H7 (cell line): ENCODE measurements around the gene NSD2. TPM values are rescaled to one million over a fixed set of nuclear protein-coding genes. Genes with fewer than 3 reads are reported as not detected.
"Not testable (repeated sequence)": the region's sequence is repeated elsewhere in the genome, so short reads cannot be mapped to it uniquely, and the experiment has no call there.

Experiments
- DNase-seq: peaks from one replicate; pipeline ENCODE4 v3.0.0; 2012
- H3K27me3 ChIP-seq: 2 replicates; pipeline ENCODE4 v1.6.0; 2011; ENCODE audit warnings: mild to moderate bottlenecking, low read length; ENCODE audit not compliant: control insufficient read depth, insufficient read depth
- H3K36me3 ChIP-seq: replicated peaks from 2 replicates; pipeline ENCODE4 v1.5.1; 2011; ENCODE audit warnings: low read length; ENCODE audit not compliant: control insufficient read depth, insufficient read depth
- H3K4me3 ChIP-seq: 2 replicates; pipeline ENCODE4 v1.5.1; 2011; ENCODE audit warnings: low read depth, mild to moderate bottlenecking, control low read depth, low read length, moderate library complexity; ENCODE audit not compliant: insufficient read depth
- total RNA-seq: library from RNA; depleted of rRNA; stranded (reverse); fragments of >200 nt; shearing (Covaris generic); gene quantifications from 2 replicates; pipeline ENCODE4 v1.2.3, GENCODE V29; 2014

The NSD2 gene
- total RNA-seq, 1 experiment from 2014 or later, result 89.5 TPM

DNA sequence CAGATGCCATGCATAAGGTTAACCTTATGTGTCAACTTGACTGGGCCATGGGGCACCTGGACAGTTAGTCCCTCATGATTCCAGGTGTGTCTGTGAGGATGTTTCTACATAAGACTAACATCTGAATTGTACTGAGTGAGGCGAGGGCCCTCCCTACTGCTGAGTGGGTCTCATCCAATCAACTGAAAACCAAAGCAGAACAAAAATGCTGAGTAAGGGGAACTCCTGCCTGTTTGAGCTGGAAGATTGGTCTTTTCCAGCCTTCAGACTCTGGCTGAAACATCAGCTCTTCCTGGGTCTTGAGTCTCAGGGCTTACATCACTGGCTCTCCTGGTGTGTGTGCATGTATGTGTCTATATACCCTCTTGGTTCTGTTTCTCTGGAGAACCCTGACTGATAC lies 123.7 kb downstream of the NSD2 start:
- Histone ChIP-seq H3K36me3 (no peaks in the 10 kb centered on the region; the same call in none of the 2 replicates), H3K4me3 (no peak overlapping the region), H3K27me3 (no peaks in the 10 kb centered on the region)
- no peak for DNase-seq

DNA sequence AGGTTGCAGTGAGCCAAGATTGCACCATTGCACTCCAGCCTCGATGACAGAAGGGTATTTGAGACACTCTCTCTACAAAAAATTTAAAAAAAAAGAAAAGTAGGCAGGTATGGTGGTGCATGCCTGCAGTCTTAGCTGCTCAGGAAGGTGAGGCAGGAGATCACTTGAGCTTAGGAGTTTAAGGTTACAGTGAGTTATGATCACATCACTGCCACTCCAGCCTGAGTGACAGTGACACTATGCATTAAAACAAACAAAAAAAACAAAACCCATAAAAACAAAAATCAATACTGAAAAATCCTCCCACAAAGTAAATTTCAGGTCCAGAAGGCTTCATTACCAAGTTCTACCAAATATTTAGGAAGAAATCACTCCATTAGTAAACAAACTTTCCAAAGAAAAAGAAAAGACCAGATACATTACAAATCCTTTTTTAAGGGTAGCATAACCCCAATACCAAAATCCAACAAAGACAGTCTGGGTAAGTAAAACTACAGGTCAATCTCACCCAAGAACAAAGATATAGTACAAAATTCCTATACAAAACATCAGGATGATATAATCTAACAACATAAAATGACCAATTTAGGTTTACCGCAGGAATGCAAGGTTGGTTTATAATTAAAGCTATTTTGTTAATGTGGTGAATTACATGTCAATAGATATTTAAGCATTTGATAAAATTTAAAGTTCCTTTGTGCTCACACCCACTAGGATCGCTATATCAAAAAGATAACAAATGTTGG lies 125.8 kb downstream of the NSD2 start:
- DNase-seq, result no peak
- Histone ChIP-seq H3K27me3 (no peaks in the 10 kb centered on the region), H3K36me3 (no peaks in the 10 kb centered on the region; the same call in 1 of the 2 replicates), H3K4me3 (no peak overlapping the region)

DNA sequence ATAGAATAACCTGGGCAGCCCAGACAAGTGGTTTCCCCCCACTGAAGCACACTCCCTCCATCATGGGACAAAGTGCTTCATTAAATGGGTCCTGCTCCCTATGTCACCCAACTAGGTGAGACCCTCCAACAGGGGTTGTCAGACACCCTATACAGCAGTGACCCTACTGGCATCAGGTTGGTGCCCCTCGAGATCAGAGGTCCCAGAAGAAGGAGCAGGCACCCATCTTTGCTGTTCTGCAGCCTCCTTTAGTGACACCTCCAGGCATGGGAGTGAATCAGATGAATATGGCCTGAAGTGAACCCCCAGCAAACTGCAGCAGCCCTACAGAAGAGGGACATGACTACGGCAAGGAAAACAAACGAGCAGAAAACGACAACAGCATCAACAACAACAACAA lies 126.5 kb downstream of the NSD2 start:
- Histone ChIP-seq H3K4me3 (no peak overlapping the region), H3K36me3 (no peaks in the 10 kb centered on the region; the same call in 1 of the 2 replicates), H3K27me3 (no peaks in the 10 kb centered on the region)
- DNase-seq, result no peak

DNA sequence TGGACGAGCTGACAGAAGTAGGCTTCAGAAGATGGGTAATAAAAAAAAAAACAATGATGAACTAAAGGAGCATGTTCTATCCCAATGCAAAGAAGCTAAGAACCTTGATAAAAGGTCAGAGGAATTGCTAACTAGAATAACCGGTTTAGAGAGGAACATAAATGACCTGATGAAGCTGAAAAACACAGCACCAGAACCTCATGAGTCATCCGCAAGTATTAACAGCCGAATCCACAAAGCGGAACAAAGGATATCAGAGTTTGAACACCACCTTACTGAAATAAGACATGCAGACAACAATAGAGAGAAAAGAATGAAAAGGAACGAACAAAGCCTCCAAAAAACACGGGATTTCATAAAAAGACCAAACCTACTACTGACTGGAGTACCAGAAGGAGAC lies 127.1 kb downstream of the NSD2 start:
- Histone ChIP-seq H3K36me3 (no peaks in the 10 kb centered on the region; the same call in 1 of the 2 replicates), H3K27me3 (no peaks in the 10 kb centered on the region), H3K4me3 (no peak overlapping the region)
- no peak for DNase-seq

DNA sequence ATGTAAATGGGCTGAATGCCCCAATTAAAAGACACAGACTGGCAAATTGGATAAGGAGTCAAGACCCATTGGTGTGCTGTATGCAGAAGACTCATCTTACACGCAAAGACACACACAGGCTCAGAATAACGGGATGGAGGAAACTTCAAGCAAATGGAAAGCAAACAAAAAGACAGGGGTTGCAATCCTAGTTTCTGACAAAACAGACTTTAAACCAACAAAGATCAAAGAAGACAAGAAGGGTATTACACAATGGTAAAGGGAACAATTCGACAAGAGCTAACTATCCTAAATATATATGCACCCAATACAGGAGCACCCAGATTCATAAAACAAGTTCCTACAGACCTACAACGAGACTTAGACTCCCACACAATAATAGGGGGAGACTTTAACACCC lies 128.1 kb downstream of the NSD2 start:
- not testable (repeated sequence) for H3K4me3 ChIP-seq, H3K27me3 ChIP-seq, DNase-seq, H3K36me3 ChIP-seq

DNA sequence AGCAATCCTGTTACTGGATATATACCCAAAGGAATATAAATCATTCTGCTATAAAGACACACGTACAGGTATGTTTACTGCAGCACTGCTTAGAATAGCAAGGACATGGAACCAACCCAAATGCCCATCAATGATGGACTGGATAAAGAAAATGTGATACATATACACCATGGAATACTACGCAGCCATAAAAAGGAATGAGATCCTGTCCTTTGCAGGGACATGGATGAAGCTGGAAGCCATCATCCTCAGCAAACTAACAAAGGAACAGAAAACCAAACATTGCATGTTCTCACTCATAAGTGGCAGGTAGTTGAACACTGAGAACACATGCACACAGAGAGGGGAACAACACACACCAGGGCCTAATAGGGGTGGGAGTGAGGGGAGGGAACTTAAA lies 132.2 kb downstream of the NSD2 start:
- not testable (repeated sequence) for H3K27me3 ChIP-seq, H3K36me3 ChIP-seq, DNase-seq, H3K4me3 ChIP-seq

DNA sequence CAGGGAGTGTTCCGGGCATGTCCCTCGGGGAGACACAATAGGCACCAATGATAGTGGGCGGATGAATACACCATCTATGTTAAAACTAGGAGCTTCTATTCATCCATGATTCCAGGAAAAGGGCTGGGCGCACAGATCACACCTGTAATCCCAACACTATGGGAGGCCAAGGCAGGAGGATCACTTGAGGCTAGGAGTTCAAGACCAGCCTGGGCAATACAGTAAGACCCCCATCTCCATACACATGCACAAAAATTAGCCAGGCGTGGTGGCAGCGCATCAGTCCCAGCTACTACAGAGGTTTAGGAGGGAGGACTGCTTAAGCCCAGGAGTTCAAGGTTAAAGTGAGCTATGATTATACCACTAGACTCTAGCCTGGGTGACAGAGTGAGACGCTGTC lies 135.2 kb downstream of the NSD2 start:
- no peak overlapping the region for H3K4me3 ChIP-seq
- no peaks in the 10 kb centered on the region; the same call in none of the 2 replicates for H3K27me3 ChIP-seq
- peaks cover 4% of the 10 kb centered on the region for H3K36me3 ChIP-seq
- no peak for DNase-seq

DNA sequence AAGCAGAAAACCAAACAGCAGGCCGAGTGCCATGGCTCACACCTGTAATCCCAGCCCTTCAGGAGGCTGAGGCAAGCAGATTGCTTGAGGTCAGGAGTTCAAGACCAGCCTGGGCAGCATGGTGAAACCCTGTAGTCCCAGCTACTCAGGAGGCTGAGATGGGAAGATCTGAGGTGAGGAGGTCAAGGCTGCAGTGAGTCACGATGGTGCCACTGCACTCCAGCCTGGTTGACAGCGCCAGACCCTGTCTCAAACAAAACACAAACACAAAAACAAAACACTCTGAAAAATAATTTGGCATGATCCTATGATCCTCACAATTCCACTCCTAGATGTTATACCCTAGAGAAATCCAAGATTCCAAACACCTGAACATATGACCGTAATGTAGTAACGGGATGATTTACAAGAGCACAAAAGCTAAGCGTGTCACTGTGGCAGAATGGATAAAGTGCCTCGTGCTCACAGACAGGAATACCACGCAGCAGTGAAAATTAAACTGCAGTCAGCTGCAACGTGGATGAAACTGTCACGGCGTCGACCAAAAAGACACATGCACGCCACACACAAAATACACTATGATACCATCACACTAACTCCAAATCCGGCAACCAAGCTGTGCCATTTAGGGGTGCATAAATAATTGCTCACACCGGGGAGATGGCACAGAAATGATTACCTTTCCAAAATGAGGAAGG lies 135.9 kb downstream of the NSD2 start:
- no peak for DNase-seq
- peaks cover 4% of the 10 kb centered on the region for H3K36me3 ChIP-seq
- H3K4me3 ChIP-seq, result peak overlapping the region; percentile 99; the same call in 1 of the 2 replicates
- no peaks in the 10 kb centered on the region; the same call in none of the 2 replicates for H3K27me3 ChIP-seq

DNA sequence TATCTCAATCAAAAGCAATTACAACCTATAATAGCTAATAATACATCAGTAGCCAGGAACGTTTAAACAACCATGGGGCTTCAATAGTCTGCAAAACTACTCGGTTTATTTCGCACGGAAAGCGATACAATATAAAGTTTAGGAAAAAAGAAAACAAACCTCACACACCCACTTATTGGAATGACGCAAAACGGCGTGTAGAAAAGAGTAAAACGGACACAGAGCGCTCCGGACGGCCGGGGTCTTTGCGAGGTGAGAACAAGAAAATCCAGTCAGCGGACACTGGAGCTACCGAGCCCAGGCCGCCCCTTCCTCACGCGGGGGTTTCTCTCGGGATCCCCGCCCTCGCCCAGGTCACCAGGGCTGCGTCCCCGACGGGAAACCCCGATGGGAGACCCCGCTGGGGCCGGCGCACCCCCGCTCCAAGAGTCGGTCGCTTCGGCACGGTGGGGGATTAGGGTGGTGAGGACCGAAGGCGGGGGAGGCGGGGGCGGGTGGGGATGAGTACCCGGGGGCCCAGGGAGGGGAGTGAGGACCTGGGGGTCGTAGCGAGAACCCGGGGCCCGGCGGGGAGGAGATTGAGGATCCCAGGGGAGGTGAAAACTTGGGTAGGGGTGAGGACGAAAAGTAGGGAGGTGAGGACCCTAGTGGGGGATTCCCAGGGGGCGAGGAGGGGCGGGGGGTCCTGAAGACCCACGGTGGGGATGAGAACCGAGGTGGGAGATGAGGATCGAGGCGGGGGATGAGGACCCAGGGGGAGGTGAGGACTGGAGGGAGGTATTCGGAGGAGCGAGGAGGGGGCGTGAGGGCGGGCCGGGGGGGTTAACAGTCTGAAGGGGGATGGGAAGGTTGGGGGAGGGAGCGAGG lies 136.8 kb downstream of the NSD2 start:
- H3K27me3 ChIP-seq, result no peaks in the 10 kb centered on the region; the same call in none of the 2 replicates
- DNase-seq, result peak; percentile 86
- peak overlapping the region; percentile 99 for H3K4me3 ChIP-seq
- H3K36me3 ChIP-seq, result peaks cover 4% of the 10 kb centered on the region

DNA sequence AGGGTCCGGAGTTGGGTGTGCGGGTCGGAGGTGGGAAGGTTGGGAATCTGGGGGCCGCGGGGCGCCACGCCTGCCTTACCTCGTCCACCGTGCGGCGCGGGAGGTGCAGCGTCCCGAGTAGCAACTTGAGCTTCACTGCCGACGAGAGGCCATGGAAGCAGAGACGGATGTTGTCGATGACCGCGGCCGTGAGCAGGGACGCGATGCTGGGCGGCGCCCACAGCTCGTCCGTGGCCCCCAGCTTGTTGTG lies 137.4 kb downstream of the NSD2 start:
- no peak for DNase-seq
- Histone ChIP-seq H3K4me3 (peak overlapping the region; percentile 99), H3K36me3 (peaks cover 4% of the 10 kb centered on the region), H3K27me3 (no peaks in the 10 kb centered on the region; the same call in none of the 2 replicates)

DNA sequence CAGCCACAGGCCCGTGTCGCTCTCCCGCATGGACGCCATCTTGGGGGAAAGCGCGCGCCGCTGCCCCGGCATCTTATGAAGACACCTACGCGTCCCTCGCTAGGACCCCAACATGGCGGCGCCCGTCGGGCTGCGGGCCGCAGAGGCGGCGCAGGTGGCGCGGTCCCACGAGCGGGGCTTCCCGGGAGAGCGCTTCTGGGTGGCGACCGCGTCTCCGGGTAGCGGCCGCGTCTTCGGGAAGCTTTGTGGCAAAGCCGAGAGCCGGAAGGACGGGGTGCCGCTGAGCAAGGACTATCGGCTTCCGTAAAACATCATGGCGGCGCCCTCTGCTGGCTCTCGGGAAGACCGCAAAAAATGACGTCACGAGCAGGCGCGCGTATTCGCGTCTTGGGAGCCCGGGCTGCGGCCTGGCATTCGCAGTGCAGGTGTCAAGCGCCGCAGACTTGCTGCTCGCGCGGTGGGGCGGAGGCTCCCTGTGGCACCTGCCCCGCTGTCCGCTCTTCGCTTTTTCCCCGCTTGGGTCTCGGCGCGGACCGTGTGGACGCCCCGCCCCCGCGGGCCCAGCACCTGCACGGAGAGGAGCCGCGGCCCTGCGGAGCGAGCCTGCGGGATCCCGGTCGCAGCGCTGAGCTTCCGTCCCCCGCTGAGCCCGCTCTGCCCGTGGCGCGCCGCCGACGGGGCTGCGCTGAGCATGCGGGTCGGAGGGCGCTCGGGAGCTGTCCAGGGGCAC lies 137.9 kb downstream of the NSD2 start, which contains the start of gene NELFA:
Gene NELFA, minus strand, starts transcription at position 54 of the 730 bp plus-strand sequence. Its CDS starts 15 bp downstream, at position 39.
- Histone ChIP-seq H3K36me3 (peaks cover 4% of the 10 kb centered on the region), H3K4me3 (peak within 1 kb of the TSS; percentile 99), H3K27me3 (no peaks in the 10 kb centered on the region; the same call in none of the 2 replicates)
- peak; percentile 97 for DNase-seq

DNA sequence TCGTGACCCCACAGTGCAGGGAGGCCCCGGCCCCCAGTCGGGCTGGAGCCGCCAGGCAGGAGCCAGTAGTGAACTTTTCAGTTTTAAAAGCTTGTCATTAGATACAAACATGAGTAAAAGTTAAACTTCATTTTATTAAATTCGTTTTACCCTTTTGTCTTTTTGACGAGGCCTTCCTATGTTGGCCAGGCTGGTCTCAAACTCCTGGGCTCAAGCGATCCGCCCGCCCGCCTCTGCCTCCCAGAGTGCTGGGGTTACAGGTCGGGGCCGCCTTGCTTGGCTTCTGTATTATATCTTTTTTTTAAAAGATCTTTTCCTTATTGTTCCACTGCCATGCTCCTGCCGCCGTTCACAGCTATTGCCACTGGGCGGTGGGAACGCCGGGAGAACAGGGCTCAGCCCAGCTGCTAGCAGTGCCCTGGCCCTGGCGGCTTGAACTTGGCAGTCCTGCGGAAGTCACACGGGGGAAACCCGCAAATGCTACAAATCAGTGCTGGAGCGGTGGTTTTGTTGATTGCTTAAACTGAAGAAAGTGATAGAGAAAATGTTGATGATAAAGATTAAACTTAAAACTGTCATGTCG lies 138.5 kb downstream of the NSD2 start:
- Histone ChIP-seq H3K36me3 (peaks cover 3% of the 10 kb centered on the region), H3K27me3 (no peaks in the 10 kb centered on the region; the same call in none of the 2 replicates), H3K4me3 (peak overlapping the region; percentile 99)
- DNase-seq, result peak; percentile 90

DNA sequence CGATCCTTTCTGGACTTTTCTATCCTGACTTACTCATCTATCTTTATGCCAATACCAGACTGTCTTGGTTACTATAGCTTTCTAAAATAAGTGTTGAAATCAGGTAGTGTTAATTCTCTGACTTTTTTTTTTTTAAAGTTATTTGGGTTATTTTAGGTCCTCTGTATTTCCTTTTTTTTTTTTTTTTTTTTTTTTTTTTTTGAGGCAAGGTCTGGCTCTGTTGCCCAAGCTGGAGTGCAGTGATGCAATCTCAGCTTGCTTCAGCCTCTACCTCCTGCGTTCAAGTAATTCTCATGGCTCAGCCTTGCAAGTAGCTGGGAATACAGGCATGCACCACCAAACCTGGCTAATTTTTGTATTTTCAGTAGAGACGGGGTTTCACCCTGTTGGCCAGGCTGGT lies 140.4 kb downstream of the NSD2 start:
- DNase-seq, result no peak
- no peaks in the 10 kb centered on the region; the same call in none of the 2 replicates for H3K27me3 ChIP-seq
- H3K36me3 ChIP-seq, result no peaks in the 10 kb centered on the region; the same call in 1 of the 2 replicates
- no peak overlapping the region for H3K4me3 ChIP-seq

DNA sequence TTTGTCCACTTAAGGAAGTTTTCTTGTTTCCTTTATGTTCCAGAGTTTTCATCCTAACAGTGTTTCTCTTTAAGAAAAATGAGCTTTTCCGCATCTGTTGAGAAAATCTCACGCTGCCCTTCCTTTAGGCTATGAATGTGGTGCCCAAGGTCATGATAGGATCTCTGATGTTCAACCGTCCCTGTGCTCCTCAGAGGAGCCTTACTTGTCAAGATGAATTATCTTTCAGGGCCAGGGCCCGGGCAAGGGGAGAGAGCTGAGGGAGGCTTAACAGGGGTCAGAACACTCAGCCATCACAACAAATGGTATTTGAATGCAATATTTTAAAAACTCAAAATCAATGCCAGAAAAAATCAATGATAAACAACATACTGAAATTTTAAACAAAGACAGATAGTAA lies 143.8 kb downstream of the NSD2 start:
- H3K36me3 ChIP-seq, result no peaks in the 10 kb centered on the region
- no peaks in the 10 kb centered on the region; the same call in none of the 2 replicates for H3K27me3 ChIP-seq
- no peak for DNase-seq
- no peak overlapping the region for H3K4me3 ChIP-seq
